H9 (cell line): ENCODE results near the gene AHSP. TPM values are rescaled to one million over a fixed set of nuclear protein-coding genes. Genes with fewer than 3 reads are reported as not detected.

ENCODE experiments used
- DNase-seq: peaks from one replicate; pipeline ENCODE4 v3.0.0-alpha.2; 2017
- H2AFZ ChIP-seq: one replicate; pipeline ENCODE4 v1.6.1; 2013; ENCODE audit warnings: mild to moderate bottlenecking, low read length, control low read depth, moderate library complexity
- H2AK5ac ChIP-seq: 2 replicates; pipeline ENCODE4 v1.6.1; 2013; ENCODE audit warnings: low read length, control low read depth, mixed read lengths; ENCODE audit not compliant: insufficient read length
- H2BK120ac ChIP-seq: one replicate; pipeline ENCODE4 v1.6.1; 2013; ENCODE audit warnings: low read depth, mild to moderate bottlenecking, low read length, control low read depth, inconsistent platforms; ENCODE audit not compliant: poor library complexity, severe bottlenecking
- H2BK12ac ChIP-seq: 2 replicates; pipeline ENCODE4 v1.6.1; 2013; ENCODE audit warnings: low read length, control low read depth, mixed read lengths, low read depth; ENCODE audit not compliant: insufficient read length
- H2BK15ac ChIP-seq: 2 replicates; pipeline ENCODE4 v1.6.1; 2013; ENCODE audit warnings: low read depth, low read length, control low read depth
- H2BK20ac ChIP-seq: one replicate; pipeline ENCODE4 v1.6.1; 2013; ENCODE audit warnings: low read depth, mild to moderate bottlenecking, low read length, control low read depth, inconsistent platforms; ENCODE audit not compliant: poor library complexity, severe bottlenecking
- H2BK5ac ChIP-seq: 2 replicates; pipeline ENCODE4 v1.6.1; 2013; ENCODE audit warnings: low read length, control low read depth, mixed read lengths; ENCODE audit not compliant: insufficient read length
- H3K14ac ChIP-seq: 2 replicates; pipeline ENCODE4 v1.6.1; 2013; ENCODE audit warnings: low read length, control low read depth; ENCODE audit not compliant: insufficient read depth
- H3K18ac ChIP-seq: 2 replicates; pipeline ENCODE4 v1.6.1; 2013; ENCODE audit warnings: low read depth, mild to moderate bottlenecking, mixed read lengths, low read length, control low read depth; ENCODE audit not compliant: insufficient read length
- H3K23ac ChIP-seq: 2 replicates; pipeline ENCODE4 v1.6.1; 2013; ENCODE audit warnings: low read length, control low read depth, mixed read lengths, low read depth; ENCODE audit not compliant: insufficient read length
- H3K23me2 ChIP-seq: 2 replicates; pipeline ENCODE4 v1.6.1; 2013; ENCODE audit warnings: low read depth, mild to moderate bottlenecking, mixed read lengths, low read length, control low read depth; ENCODE audit not compliant: insufficient read length, poor library complexity, severe bottlenecking
- H3K27ac ChIP-seq: 2 replicates; pipeline ENCODE4 v1.5.1; 2013; ENCODE audit warnings: low read length, control low read depth, mixed read lengths, low read depth; ENCODE audit not compliant: insufficient read length
- H3K27me3 ChIP-seq: 2 replicates; pipeline ENCODE4 v1.6.1; 2013; ENCODE audit warnings: low read length, control low read depth, inconsistent platforms; ENCODE audit not compliant: insufficient read depth
- H3K4ac ChIP-seq: 2 replicates; pipeline ENCODE4 v1.6.1; 2013; ENCODE audit warnings: low read depth, mild to moderate bottlenecking, control low read depth, inconsistent platforms, low read length, moderate library complexity
- H3K4me1 ChIP-seq: 2 replicates; pipeline ENCODE4 v1.6.1; 2013; ENCODE audit warnings: low read length, control low read depth, inconsistent platforms; ENCODE audit not compliant: insufficient read depth
- H3K4me2 ChIP-seq: 2 replicates; pipeline ENCODE4 v1.6.1; 2013; ENCODE audit warnings: low read length, control low read depth, mixed read lengths; ENCODE audit not compliant: insufficient read length, insufficient read depth
- H3K56ac ChIP-seq: 2 replicates; pipeline ENCODE4 v1.6.1; 2013; ENCODE audit warnings: low read depth, mild to moderate bottlenecking, mixed read lengths, low read length, control low read depth; ENCODE audit not compliant: insufficient read length
- H3K79me1 ChIP-seq: 2 replicates; pipeline ENCODE4 v1.6.1; 2013; ENCODE audit warnings: low read depth, mild to moderate bottlenecking, moderate library complexity, low read length, control low read depth, inconsistent platforms; ENCODE audit not compliant: insufficient read depth, poor library complexity, severe bottlenecking
- H3K79me2 ChIP-seq: 2 replicates; pipeline ENCODE4 v1.6.1; 2013; ENCODE audit warnings: low read length, control low read depth, inconsistent platforms; ENCODE audit not compliant: insufficient read depth
- H3K9ac ChIP-seq: 2 replicates; pipeline ENCODE4 v1.6.1; 2013; ENCODE audit warnings: low read length, control low read depth, mixed read lengths; ENCODE audit not compliant: insufficient read length; ENCODE audit errors: extremely low read depth
- H3K9me3 ChIP-seq: one replicate; pipeline ENCODE4 v1.6.1; 2013; ENCODE audit warnings: low read depth, low read length, inconsistent platforms; ENCODE audit not compliant: control insufficient read depth
- H3T11ph ChIP-seq: one replicate; pipeline ENCODE4 v1.6.1; 2013; ENCODE audit warnings: mild to moderate bottlenecking, low read length, control low read depth, inconsistent platforms
- H4K20me1 ChIP-seq: one replicate; pipeline ENCODE4 v1.6.1; 2013; ENCODE audit not compliant: control insufficient read depth, insufficient read length, insufficient read depth
- H4K5ac ChIP-seq: 2 replicates; pipeline ENCODE4 v1.6.1; 2013; ENCODE audit warnings: low read depth, mild to moderate bottlenecking, mixed read lengths, low read length, control low read depth; ENCODE audit not compliant: insufficient read length
- H4K8ac ChIP-seq: replicated peaks from 2 replicates; pipeline ENCODE4 v1.6.1; 2013; ENCODE audit warnings: low read length, control low read depth, mixed read lengths, low read depth; ENCODE audit not compliant: insufficient read length
- H4K91ac ChIP-seq: 2 replicates; pipeline ENCODE4 v1.6.1; 2013; ENCODE audit warnings: low read depth, mild to moderate bottlenecking, moderate library complexity, mixed read lengths, low read length, control low read depth; ENCODE audit not compliant: insufficient read length
- H3K27ac Mint-ChIP-seq, 3 experiments: 2 replicates in 2 of 3; 3 replicates in 1 of 3; pipeline ENCODE4 v1.8.0; 2020 to 2021; ENCODE audit warnings: mixed read lengths in 3 of 3, mild to moderate bottlenecking in 1 of 3, moderate library complexity in 1 of 3
- H3K27me3 Mint-ChIP-seq: 2 replicates; pipeline ENCODE4 v1.8.0; 2021; ENCODE audit warnings: low read depth, mild to moderate bottlenecking, moderate library complexity, mixed read lengths
- H3K36me3 Mint-ChIP-seq, 3 experiments: 2 replicates in 2 of 3; 3 replicates in 1 of 3; pipeline ENCODE4 v1.8.0; 2020 to 2021; ENCODE audit warnings: low read depth in 3 of 3, mixed read lengths in 3 of 3; ENCODE audit not compliant: insufficient read depth in 1 of 3
- H3K4me1 Mint-ChIP-seq, 2 experiments: 2 replicates each; pipeline ENCODE4 v1.8.0; 2020; ENCODE audit warnings: mixed read lengths in 2 of 2
- H3K4me3 Mint-ChIP-seq, 2 experiments: 2 replicates in 1 of 2; 3 replicates in 1 of 2; pipeline ENCODE4 v1.8.0; 2020 to 2021; ENCODE audit warnings: mild to moderate bottlenecking in 2 of 2, mixed read lengths in 2 of 2, moderate library complexity in 1 of 2
- H3K9me3 Mint-ChIP-seq, 2 experiments: 2 replicates in 1 of 2; 3 replicates in 1 of 2; pipeline ENCODE4 v1.8.0; 2020; ENCODE audit warnings: mild to moderate bottlenecking in 2 of 2, mixed read lengths in 2 of 2, moderate library complexity in 1 of 2
- CTCF ChIP-seq: fragments of 200-600 bp; sonication (generic); conservative IDR thresholded peaks from 3 replicates; pipeline ENCODE4 v1.8.0; 2021; ENCODE audit warnings: antibody characterized with exemption, mild to moderate bottlenecking
- WGBS: extraction: QIAGEN DNeasy Blood & Tissue Kit; methylation state at CpG from one replicate; pipeline ENCODE4 v1.1.7; 2013; ENCODE audit warnings: missing lambda C conversion rate, low lambda C conversion rate, mixed read lengths; ENCODE audit not compliant: insufficient read length; ENCODE audit errors: extremely low coverage; 5-methylcytosine and 5-hydroxymethylcytosine counted together
- total RNA-seq: library from RNA; stranded (reverse); gene quantifications from 2 replicates; pipeline ENCODE4 v1.2.1, GENCODE V29; 2021

AHSP gene
- total RNA-seq, 1 experiment from 2014 or later: not detected

- peaks cover 4% of the 10 kb centered on the region; the same call in 1 of the 2 replicates for H3K27me3 ChIP-seq
Measured at GRCh38 chr16:31493506-31494125, 34.1 kb upstream of the AHSP start.

More at GRCh38 chr16:31493506-31494125, 34.1 kb upstream of the AHSP start:
- H3K79me1 ChIP-seq: no peaks in the 10 kb centered on the region
- H3K18ac ChIP-seq: no peak overlapping the region
- no peak overlapping the region for H4K91ac ChIP-seq
- no peak overlapping the region for H2BK12ac ChIP-seq
- peaks cover under 1% of the 10 kb centered on the region for H3K23me2 ChIP-seq
- Mint-ChIP-seq H3K36me3 (peaks cover 17 to 60% (median 34%) of the 10 kb centered on the region in 3 experiments; a peak in 6 of 7 replicates), H3K27ac (0 out of 7 replicates have a peak overlapping the region, but pooled peaks of 1 of the 3 experiments have one; percentile 52), H3K4me1 (0 out of 4 replicates have a peak, but pooled peaks cover 0 to 2% of the 10 kb centered on the region in 2 experiments), H3K4me3 (no peak overlapping the region), H3K27me3 (peaks cover 14% of the 10 kb centered on the region), H3K9me3 (peaks cover 0 to 2% of the 10 kb centered on the region in 2 experiments; a peak in 1 of 5 replicates)
- no peak overlapping the region for H3K4ac ChIP-seq
- H3K14ac ChIP-seq: no peak overlapping the region
- no peak overlapping the region for H2BK15ac ChIP-seq
- no peak overlapping the region for H2AK5ac ChIP-seq
- H2BK5ac ChIP-seq: no peak overlapping the region
- H3K9me3 ChIP-seq: no peaks in the 10 kb centered on the region
- H3T11ph ChIP-seq: no peak overlapping the region
- H3K9ac ChIP-seq: no peak overlapping the region
- H2BK120ac ChIP-seq: no peak overlapping the region
- H3K4me1 ChIP-seq: no peaks in the 10 kb centered on the region
- DNase-seq: no peak
- H2AFZ ChIP-seq: no peak overlapping the region
- TF ChIP-seq CTCF: no peak
- H4K20me1 ChIP-seq: no peaks in the 10 kb centered on the region
- no peaks in the 10 kb centered on the region for H3K79me2 ChIP-seq
- no CpG with 5 or more reads among the region's 18 CpGs for WGBS
- H3K4me2 ChIP-seq: no peak overlapping the region
- no peak overlapping the region for H4K8ac ChIP-seq
- H3K56ac ChIP-seq: no peak overlapping the region
- no peak overlapping the region for H2BK20ac ChIP-seq
- H3K27ac ChIP-seq: no peak overlapping the region
- no peak overlapping the region for H4K5ac ChIP-seq
- no peak overlapping the region for H3K23ac ChIP-seq
